ENCODE results near the gene UTP18.
"Not testable (repeated sequence)": the region's sequence is repeated elsewhere in the genome, so short reads cannot be mapped to it uniquely, and the experiment has no call there.

Gene UTP18

DNA sequence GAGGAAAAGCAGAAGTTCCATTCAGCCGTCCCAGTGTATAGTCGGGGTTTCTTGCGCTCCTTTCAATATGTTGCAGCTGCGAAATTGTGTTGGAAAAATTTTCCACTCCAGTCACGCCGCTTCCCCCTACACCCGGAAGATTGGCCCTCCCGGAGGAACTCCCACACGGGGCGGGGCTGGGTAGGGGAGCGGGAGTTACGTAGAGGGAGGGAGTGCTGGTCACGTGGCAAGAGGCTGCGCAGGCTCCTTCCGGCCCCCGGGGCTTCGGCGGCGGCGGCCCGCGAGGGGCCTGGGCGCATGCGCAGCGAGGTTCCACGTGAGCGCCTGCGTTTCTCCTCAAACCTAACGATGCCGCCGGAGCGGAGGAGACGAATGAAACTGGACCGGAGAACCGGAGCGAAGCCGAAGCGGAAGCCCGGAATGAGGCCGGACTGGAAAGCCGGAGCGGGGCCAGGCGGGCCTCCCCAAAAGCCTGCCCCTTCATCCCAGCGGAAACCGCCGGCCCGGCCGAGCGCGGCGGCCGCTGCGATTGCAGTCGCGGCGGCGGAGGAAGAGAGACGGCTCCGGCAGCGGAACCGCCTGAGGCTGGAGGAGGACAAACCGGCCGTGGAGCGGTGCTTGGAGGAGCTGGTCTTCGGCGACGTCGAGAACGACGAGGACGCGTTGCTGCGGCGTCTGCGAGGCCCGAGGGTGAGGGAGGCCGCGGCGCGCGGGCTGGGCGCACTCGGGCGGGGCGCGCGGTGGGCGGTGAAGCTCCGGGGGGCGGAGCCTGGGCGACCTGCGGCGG, at the start of gene UTP18:
Gene UTP18, plus strand, starts transcription at position 310 of the 787 bp plus-strand sequence. Its CDS starts 39 bp downstream, at position 349.
- TF ChIP-seq, protein P1, sequence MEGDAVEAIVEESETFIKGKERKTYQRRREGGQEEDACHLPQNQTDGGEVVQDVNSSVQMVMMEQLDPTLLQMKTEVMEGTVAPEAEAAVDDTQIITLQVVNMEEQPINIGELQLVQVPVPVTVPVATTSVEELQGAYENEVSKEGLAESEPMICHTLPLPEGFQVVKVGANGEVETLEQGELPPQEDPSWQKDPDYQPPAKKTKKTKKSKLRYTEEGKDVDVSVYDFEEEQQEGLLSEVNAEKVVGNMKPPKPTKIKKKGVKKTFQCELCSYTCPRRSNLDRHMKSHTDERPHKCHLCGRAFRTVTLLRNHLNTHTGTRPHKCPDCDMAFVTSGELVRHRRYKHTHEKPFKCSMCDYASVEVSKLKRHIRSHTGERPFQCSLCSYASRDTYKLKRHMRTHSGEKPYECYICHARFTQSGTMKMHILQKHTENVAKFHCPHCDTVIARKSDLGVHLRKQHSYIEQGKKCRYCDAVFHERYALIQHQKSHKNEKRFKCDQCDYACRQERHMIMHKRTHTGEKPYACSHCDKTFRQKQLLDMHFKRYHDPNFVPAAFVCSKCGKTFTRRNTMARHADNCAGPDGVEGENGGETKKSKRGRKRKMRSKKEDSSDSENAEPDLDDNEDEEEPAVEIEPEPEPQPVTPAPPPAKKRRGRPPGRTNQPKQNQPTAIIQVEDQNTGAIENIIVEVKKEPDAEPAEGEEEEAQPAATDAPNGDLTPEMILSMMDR (IDR thresholded peaks at IDR 0.05; ENCODE audit: extremely low read depth, missing control alignments): no peak
- peak; percentile 98 for DNase-seq (ENCODE audit: low spot score)

DNA sequence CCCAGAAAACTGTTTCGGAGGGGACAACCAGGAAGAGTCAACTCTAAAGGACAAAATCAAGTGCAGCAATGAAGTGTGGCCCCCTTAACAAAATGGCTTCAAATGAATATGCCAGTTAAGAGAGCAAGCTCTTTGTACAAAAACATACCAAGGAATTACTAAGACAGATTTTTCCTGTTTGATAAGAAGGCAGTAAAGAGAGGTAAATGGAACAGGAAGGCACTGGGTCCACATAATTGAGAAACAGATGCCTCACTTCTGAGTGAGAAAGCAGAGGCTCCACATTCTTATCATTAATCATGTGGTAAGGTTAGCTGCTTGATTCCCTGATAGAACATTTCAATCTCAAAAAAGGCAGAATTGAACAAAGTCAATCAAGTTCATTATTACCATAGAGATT, 45.4 kb upstream of the UTP18 start:
- DNase-seq (ENCODE audit: low spot score): no peak
- TF ChIP-seq, protein P1 (IDR thresholded peaks at IDR 0.05; ENCODE audit: extremely low read depth, missing control alignments): no peak

DNA sequence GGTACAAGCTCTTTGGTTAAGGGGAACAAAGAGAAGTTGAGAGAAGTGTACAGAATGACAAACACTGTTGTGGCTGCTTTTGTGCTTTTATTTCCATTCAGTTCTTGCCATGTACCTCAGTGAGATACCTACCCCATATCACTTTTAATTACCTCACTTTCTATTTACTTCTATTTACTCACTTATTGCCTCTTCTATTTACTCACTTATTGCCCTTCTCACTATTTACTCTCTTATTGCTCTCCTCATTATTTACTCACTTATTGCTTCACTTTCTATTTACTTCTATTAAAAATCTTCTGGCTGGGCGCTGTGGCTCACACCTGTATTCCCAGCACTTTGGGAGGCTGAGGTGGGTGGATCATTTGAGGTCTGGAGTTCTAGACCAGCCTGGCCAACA, 42.4 kb upstream of the UTP18 start:
- DNase-seq (ENCODE audit: low spot score): no peak
- TF ChIP-seq, protein P1 (IDR thresholded peaks at IDR 0.05; ENCODE audit: extremely low read depth, missing control alignments): no peak

DNA sequence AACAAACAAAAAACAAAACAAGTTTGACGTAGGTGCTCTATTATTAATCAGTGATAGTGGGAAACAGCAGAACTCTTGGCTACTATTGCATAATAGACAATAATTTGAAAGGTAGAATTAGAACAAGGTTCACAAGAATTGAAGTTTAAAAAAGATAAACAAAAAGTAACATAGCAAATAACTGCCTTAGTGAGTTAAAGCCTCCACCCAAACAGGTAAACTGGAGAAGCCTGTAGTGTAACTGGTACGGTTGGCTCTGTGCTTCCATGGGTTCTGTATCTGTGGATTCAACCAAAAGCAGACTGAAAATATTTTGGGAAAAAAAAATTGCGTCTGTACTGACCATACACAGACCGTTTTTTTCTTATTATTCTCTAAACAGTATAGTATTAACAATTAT, 39.0 kb upstream of the UTP18 start:
- TF ChIP-seq, protein P1 (IDR thresholded peaks at IDR 0.05; ENCODE audit: extremely low read depth, missing control alignments): no peak
- DNase-seq (ENCODE audit: low spot score): no peak

DNA sequence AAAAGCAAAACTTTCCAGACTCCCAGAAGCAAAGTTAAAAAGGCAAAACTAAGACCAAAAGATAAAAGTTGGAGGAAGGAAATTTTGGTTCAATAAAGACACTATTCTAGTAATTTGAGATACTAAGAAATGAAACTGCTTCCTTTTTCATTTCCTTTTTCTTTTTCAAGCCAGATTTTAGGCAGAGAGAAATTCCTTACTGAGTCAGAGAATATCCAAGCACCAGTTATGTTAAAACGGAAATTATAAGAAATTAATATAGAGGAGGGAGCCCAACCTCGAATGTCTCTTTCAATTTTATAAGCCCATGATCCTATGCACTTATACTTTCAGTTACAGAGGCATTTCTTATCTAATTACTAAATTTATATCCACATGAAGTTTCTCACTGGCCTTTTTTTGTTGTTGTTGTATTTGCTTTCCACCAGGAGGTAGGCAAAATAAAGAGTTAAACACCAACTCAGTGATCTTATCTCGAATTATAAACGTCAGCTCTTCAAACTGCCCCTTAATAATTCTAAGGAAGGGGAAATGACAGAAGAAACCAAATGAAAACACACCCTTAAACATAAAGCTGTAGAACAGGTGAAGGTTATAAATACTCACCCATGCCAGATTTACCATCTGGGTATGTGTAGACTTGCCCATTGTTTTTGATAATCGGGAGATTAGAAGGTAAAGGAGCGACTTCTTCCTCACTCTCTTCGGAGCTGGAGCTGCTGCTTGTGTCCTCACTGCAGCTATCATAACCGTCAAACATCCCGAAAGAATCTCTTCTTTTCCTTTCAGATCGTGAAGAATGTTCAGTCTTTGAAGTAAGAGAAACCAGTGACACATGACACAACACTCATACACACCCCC, 35.7 kb upstream of the UTP18 start:
- TF ChIP-seq, protein P1 (IDR thresholded peaks at IDR 0.05; ENCODE audit: extremely low read depth, missing control alignments): no peak
- DNase-seq (ENCODE audit: low spot score): no peak

DNA sequence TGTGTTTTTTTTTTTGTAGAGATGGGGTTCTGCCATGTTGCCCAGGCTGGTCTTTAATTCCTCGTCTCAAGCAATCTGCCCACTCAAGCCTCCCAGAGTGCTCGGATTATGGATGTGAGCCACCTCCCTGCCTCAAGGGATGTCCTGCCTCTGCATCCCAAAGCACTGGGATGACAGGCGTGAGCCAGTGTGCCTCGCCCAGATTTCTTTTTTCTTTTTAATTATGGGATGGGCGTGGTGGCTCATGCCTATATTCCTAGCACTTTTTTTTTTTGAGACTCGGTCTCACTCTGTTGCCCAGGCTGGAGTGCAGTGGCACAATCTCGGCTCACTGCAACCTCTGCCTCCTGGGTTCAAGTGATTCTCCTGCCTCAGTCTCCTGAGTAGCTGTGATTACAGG, 34.8 kb upstream of the UTP18 start:
- not testable (repeated sequence) for DNase-seq (ENCODE audit: low spot score)

DNA sequence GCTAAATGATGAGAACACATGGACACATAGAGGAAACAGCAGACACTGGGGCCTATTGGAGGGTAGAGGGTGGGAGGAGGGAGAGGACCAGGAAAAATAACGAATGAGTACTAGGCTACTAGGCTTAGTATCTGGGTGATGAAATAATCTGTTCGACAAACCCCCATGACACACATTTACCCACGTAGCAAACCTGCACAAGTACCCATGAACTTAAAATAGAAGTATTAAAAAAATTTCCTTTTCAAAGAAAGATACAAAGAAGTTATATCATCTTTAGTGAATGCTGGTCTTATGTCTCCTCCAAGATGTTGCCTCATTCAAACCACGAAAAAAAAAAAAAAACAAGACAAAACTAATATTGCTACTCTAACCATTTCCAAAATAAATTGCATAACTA, 32.2 kb upstream of the UTP18 start:
- TF ChIP-seq, protein P1 (IDR thresholded peaks at IDR 0.05; ENCODE audit: extremely low read depth, missing control alignments): no peak
- DNase-seq (ENCODE audit: low spot score): no peak

Data from GM20000 (cell line).